DND-41 (cell line): ENCODE measurements around the gene RRP8.

Source experiments
- ATAC-seq: fragments of 200-7000 bp; cut with Tn5 transposase; 3 replicates; pipeline ENCODE4 v1.9.1; 2021; ENCODE audit warnings: low read depth; ENCODE audit not compliant: insufficient read depth
- DNase-seq: peaks from one replicate; pipeline ENCODE4 v3.0.0-alpha.2; 2020
- H2AFZ ChIP-seq: 2 replicates; pipeline ENCODE4 v1.6.0; 2012; ENCODE audit warnings: low read depth, low read length
- H3K27ac ChIP-seq: 2 replicates; pipeline ENCODE4 v1.5.1; 2012; ENCODE audit warnings: low read length, inconsistent platforms
- H3K27me3 ChIP-seq: fragments of 200-600 bp; sonication (generic); 2 replicates; pipeline ENCODE4 v1.6.0; 2012; ENCODE audit warnings: low read length, mild to moderate bottlenecking, inconsistent platforms; ENCODE audit not compliant: insufficient read depth, poor library complexity
- H3K36me3 ChIP-seq: 2 replicates; pipeline ENCODE4 v1.5.1; 2012; ENCODE audit warnings: low read length, inconsistent platforms; ENCODE audit not compliant: insufficient read depth
- H3K4me1 ChIP-seq: 2 replicates; pipeline ENCODE4 v1.5.1; 2012; ENCODE audit warnings: mild to moderate bottlenecking, low read length; ENCODE audit not compliant: insufficient read depth
- H3K4me2 ChIP-seq: 2 replicates; pipeline ENCODE4 v1.6.0; 2012; ENCODE audit warnings: mild to moderate bottlenecking, moderate library complexity, low read length, inconsistent platforms; ENCODE audit not compliant: insufficient read depth
- H3K4me3 ChIP-seq, 2 experiments: fragments of 200-600 bp in 1 of 2; shearing (Covaris generic) in 1 of 2; 2 replicates each; pipeline ENCODE4 v1.5.1; 2012 to 2016; ENCODE audit warnings: inconsistent platforms in 2 of 2, low read length in 2 of 2, mild to moderate bottlenecking in 2 of 2, low read depth in 1 of 2, moderate library complexity in 1 of 2
- H3K79me2 ChIP-seq: 2 replicates; pipeline ENCODE4 v1.6.0; 2012; ENCODE audit warnings: low read length, inconsistent platforms; ENCODE audit not compliant: insufficient read depth
- H3K9ac ChIP-seq: 2 replicates; pipeline ENCODE4 v1.6.0; 2012; ENCODE audit warnings: low read depth, mild to moderate bottlenecking, inconsistent platforms, low read length, moderate library complexity
- H3K9me3 ChIP-seq: 2 replicates; pipeline ENCODE4 v1.5.1; 2012; ENCODE audit warnings: low read length, moderate library complexity, mild to moderate bottlenecking, inconsistent platforms; ENCODE audit not compliant: insufficient read depth, severe bottlenecking
- H4K20me1 ChIP-seq: 2 replicates; pipeline ENCODE4 v1.6.0; 2012; ENCODE audit warnings: low read length; ENCODE audit not compliant: insufficient read depth
- EZH2 ChIP-seq: IDR thresholded peaks from 3 replicates; pipeline ENCODE4 v1.6.1; 2012; ENCODE audit warnings: borderline replicate concordance, low read depth, mild to moderate bottlenecking, moderate library complexity, low read length, inconsistent platforms; ENCODE audit not compliant: severe bottlenecking
- TF ChIP-seq, protein P1 (sequence below): IDR thresholded peaks from 2 replicates; pipeline ENCODE4 v1.5.1; 2012; ENCODE audit warnings: borderline replicate concordance, low read length, moderate library complexity, mild to moderate bottlenecking; ENCODE audit not compliant: poor library complexity, severe bottlenecking; ENCODE audit errors: extremely low read depth

RRP8 gene

DNA sequence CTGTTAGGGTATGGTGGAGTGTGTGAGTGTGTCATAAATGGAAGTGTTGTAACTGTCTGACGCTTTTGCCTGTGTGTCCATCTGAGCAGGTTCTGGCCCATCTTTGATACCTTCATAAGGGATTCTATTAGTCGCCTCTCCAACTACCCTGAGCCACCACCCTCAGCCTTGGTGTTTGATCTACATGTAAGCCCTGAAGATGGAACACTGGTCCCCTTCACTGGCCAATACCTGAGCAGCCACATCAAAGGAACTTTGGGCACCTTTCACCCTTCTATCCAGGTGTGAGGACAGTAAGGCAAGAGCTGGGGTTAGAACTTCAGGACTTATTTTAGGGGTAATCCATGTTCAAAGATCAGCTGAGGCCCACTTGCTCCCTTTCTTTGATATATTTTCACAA, 55.3 kb downstream of the RRP8 start:
- Histone ChIP-seq H3K27ac (no peak overlapping the region), H4K20me1 (no peaks in the 10 kb centered on the region), H3K36me3 (0 out of 2 replicates have a peak, but pooled peaks cover 7% of the 10 kb centered on the region), H2AFZ (no peak overlapping the region), H3K9ac (no peak overlapping the region), H3K27me3 (no peaks in the 10 kb centered on the region), H3K79me2 (no peaks in the 10 kb centered on the region), H3K4me1 (no peaks in the 10 kb centered on the region), H3K9me3 (no peaks in the 10 kb centered on the region), H3K4me3 (no peak overlapping the region), H3K4me2 (no peak overlapping the region)
- no peak for DNase-seq
- TF ChIP-seq, protein P1, sequence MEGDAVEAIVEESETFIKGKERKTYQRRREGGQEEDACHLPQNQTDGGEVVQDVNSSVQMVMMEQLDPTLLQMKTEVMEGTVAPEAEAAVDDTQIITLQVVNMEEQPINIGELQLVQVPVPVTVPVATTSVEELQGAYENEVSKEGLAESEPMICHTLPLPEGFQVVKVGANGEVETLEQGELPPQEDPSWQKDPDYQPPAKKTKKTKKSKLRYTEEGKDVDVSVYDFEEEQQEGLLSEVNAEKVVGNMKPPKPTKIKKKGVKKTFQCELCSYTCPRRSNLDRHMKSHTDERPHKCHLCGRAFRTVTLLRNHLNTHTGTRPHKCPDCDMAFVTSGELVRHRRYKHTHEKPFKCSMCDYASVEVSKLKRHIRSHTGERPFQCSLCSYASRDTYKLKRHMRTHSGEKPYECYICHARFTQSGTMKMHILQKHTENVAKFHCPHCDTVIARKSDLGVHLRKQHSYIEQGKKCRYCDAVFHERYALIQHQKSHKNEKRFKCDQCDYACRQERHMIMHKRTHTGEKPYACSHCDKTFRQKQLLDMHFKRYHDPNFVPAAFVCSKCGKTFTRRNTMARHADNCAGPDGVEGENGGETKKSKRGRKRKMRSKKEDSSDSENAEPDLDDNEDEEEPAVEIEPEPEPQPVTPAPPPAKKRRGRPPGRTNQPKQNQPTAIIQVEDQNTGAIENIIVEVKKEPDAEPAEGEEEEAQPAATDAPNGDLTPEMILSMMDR, result no peak
- no peak for TF ChIP-seq EZH2
- ATAC-seq, result no peak

DNA sequence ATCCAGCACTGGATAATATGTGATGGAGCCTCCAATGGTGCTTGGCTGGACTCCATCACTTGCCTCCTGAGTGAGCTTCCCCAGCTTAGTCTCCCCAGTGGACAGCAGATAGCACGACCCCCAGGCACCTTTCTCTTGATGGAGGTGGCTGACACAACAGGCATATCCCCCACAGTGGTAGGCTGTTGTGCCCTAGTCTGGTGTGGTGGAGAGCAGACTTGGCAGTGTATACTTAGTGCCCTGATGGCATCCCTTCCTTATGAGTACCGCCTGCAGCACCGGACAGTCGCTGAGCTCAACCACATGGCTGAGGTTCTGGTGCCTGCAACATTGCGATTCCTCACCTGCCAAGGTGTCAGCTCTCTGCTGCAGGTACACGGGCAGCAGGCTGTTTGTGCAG, 56.2 kb downstream of the RRP8 start:
- TF ChIP-seq, protein P1, result no peak
- no peak for TF ChIP-seq EZH2
- DNase-seq (no peak), ATAC-seq (no peak)
- no peak overlapping the region for H2AFZ ChIP-seq
- no peak overlapping the region for H3K4me3 ChIP-seq
- no peaks in the 10 kb centered on the region for H3K27me3 ChIP-seq
- H3K27ac ChIP-seq, result no peak overlapping the region
- 0 out of 2 replicates have a peak, but pooled peaks cover 7% of the 10 kb centered on the region for H3K36me3 ChIP-seq
- no peaks in the 10 kb centered on the region for H3K4me1 ChIP-seq
- H3K4me2 ChIP-seq, result no peak overlapping the region
- no peak overlapping the region for H3K9ac ChIP-seq
- H3K9me3 ChIP-seq, result no peaks in the 10 kb centered on the region
- no peaks in the 10 kb centered on the region for H4K20me1 ChIP-seq
- no peaks in the 10 kb centered on the region for H3K79me2 ChIP-seq

DNA sequence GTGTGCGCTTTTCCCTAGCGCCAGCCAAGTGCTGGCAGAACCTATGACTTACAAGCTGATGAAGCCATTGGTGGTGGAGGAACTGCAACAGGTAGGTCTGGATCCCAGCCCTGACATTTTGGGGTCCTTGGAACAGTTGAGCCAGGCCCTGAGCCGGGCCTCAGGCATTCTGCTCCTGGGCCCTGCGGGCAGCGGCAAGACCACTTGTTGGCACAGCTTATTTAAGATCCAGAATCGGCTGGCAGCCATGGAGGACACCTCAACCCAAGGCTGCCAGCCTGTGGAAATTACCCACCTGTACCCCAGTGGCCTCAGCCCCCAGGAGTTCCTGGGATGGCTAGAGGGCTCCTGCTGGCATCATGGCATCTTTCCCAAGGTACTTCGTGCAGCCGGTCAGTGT, 56.7 kb downstream of the RRP8 start:
- no peaks in the 10 kb centered on the region for H3K4me1 ChIP-seq
- H2AFZ ChIP-seq, result no peak overlapping the region
- no peaks in the 10 kb centered on the region for H3K27me3 ChIP-seq
- no peak for ATAC-seq
- no peak overlapping the region for H3K27ac ChIP-seq
- TF ChIP-seq, protein P1, result no peak
- no peak for TF ChIP-seq EZH2
- no peaks in the 10 kb centered on the region for H3K9me3 ChIP-seq
- no peak overlapping the region for H3K4me3 ChIP-seq
- H3K4me2 ChIP-seq, result no peak overlapping the region
- DNase-seq, result no peak
- 0 out of 2 replicates have a peak, but pooled peaks cover 7% of the 10 kb centered on the region for H3K36me3 ChIP-seq
- H3K79me2 ChIP-seq, result no peaks in the 10 kb centered on the region
- no peak overlapping the region for H3K9ac ChIP-seq
- no peaks in the 10 kb centered on the region for H4K20me1 ChIP-seq
